HL-60 (cell line): Measurements from ENCODE around the gene CCDC174.

ENCODE experiments used
- DNase-seq, 2 experiments: peaks; one replicate each; pipeline ENCODE4 v3.0.0-alpha.2; 2010 to 2020; ENCODE audit warnings: low read depth in 1 of 2, low spot score in 1 of 2
- H3K27ac ChIP-seq: fragments of 250-450 bp; sonication (Bioruptor Pico); replicated peaks from 2 replicates; pipeline ENCODE4 v1.5.1; 2020; ENCODE audit warnings: mild to moderate bottlenecking, moderate library complexity
- H3K27me3 ChIP-seq: fragments of 250-450 bp; sonication (Bioruptor Pico); 2 replicates; pipeline ENCODE4 v1.5.1; 2021; ENCODE audit warnings: mild to moderate bottlenecking, moderate library complexity; ENCODE audit not compliant: insufficient read depth, poor library complexity, severe bottlenecking
- H3K4me3 ChIP-seq: replicated peaks from 2 replicates; pipeline ENCODE4 v1.5.1; 2011; ENCODE audit warnings: mild to moderate bottlenecking, control low read depth, low read length; ENCODE audit not compliant: insufficient read depth
- GABPA ChIP-seq: IDR thresholded peaks from 2 replicates; pipeline ENCODE4 v1.6.1; 2012; ENCODE audit warnings: low read depth
- POLR2AphosphoS5 ChIP-seq: IDR thresholded peaks from 2 replicates; pipeline ENCODE4 v1.6.1; 2012; ENCODE audit warnings: low read depth
- SPI1 ChIP-seq: IDR thresholded peaks from 2 replicates; pipeline ENCODE4 v1.6.1; 2012; ENCODE audit warnings: low read depth, mild to moderate bottlenecking, borderline replicate concordance
- TF ChIP-seq, protein P1 (sequence below): IDR thresholded peaks from 2 replicates; pipeline ENCODE4 v1.6.1; 2012; ENCODE audit warnings: low read depth; ENCODE audit not compliant: insufficient replicate concordance
- TF ChIP-seq, protein P2 (sequence below): IDR thresholded peaks from one replicate; pipeline ENCODE4 v1.5.1; 2011; ENCODE audit warnings: low read length, control low read depth, inconsistent platforms; ENCODE audit not compliant: insufficient read depth

The CCDC174 gene

DNA sequence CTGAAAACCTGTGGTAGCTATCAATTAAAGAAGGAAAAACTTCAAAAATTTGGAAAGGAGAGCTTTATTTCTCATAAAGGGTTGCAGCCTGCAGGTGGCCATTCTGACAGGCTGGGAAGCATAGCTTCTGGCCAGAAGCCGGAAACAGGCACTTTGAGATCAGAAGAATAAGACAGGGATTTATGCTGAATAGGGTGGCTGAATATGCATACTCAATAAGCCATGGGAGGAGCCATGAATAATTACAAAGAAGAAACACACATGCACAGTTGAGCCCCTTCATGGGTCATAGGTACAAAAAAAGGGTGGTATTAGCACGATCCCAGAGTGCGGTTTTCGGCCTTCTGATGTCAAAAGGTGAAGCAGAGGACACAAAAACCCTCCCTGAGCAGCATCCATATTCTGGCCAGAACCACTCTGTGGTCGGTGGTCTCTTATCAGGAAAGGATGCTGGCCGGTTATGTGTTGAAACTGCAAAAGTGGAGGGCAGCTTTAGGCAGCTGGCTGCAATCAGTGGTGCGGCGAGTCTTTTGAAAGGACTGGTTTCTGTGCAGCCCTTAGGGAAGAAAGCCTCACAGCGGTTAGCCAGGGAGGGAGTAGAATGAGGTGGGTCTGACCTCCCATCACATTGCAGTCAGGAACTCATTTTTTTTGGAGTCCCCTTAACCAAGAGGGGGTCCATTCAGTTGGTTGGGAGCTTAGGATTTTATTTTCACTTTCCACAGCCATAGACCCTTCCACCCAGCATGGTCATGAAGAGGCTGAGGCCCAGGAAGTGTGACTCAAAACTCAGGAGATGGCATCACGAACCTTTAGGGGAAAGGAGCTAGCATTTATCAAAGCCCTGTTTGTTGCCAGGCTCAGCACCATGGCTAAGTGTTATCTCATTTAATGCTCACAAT lies 34.7 kb upstream of the CCDC174 start:
- Histone ChIP-seq H3K27ac (no peak overlapping the region), H3K27me3 (peaks cover 28% of the 10 kb centered on the region), H3K4me3 (no peak overlapping the region)
- DNase-seq: no peak
- TF ChIP-seq GABPA: no peak
- TF ChIP-seq, protein P1, sequence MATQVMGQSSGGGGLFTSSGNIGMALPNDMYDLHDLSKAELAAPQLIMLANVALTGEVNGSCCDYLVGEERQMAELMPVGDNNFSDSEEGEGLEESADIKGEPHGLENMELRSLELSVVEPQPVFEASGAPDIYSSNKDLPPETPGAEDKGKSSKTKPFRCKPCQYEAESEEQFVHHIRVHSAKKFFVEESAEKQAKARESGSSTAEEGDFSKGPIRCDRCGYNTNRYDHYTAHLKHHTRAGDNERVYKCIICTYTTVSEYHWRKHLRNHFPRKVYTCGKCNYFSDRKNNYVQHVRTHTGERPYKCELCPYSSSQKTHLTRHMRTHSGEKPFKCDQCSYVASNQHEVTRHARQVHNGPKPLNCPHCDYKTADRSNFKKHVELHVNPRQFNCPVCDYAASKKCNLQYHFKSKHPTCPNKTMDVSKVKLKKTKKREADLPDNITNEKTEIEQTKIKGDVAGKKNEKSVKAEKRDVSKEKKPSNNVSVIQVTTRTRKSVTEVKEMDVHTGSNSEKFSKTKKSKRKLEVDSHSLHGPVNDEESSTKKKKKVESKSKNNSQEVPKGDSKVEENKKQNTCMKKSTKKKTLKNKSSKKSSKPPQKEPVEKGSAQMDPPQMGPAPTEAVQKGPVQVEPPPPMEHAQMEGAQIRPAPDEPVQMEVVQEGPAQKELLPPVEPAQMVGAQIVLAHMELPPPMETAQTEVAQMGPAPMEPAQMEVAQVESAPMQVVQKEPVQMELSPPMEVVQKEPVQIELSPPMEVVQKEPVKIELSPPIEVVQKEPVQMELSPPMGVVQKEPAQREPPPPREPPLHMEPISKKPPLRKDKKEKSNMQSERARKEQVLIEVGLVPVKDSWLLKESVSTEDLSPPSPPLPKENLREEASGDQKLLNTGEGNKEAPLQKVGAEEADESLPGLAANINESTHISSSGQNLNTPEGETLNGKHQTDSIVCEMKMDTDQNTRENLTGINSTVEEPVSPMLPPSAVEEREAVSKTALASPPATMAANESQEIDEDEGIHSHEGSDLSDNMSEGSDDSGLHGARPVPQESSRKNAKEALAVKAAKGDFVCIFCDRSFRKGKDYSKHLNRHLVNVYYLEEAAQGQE: no peak
- TF ChIP-seq, protein P2, sequence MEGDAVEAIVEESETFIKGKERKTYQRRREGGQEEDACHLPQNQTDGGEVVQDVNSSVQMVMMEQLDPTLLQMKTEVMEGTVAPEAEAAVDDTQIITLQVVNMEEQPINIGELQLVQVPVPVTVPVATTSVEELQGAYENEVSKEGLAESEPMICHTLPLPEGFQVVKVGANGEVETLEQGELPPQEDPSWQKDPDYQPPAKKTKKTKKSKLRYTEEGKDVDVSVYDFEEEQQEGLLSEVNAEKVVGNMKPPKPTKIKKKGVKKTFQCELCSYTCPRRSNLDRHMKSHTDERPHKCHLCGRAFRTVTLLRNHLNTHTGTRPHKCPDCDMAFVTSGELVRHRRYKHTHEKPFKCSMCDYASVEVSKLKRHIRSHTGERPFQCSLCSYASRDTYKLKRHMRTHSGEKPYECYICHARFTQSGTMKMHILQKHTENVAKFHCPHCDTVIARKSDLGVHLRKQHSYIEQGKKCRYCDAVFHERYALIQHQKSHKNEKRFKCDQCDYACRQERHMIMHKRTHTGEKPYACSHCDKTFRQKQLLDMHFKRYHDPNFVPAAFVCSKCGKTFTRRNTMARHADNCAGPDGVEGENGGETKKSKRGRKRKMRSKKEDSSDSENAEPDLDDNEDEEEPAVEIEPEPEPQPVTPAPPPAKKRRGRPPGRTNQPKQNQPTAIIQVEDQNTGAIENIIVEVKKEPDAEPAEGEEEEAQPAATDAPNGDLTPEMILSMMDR: no peak
- TF ChIP-seq SPI1: no peak
- TF ChIP-seq POLR2AphosphoS5: no peak

DNA sequence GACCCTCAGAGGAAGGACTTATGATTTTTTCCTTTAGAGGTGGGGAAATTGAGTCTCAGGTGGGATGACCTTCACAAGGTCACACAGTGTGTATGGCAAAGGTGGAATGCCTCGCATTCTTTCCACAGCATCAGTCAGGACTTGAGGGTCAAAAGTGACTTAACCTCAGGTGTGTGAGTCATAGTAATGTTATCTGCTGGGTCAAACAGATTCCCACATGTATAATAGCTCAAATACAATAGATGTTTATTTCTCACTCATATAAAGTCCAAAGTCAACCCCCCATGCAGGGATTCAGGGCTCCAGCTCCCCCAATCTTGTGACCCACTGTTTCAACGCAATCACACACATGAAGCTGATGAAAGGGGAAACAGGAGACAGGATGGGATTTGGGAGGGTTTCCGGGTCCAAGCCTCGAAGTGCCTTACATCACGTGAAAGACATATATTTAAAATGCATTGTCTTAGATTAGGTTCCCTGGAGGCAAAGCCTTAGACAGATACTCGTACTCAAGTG lies 34.0 kb upstream of the CCDC174 start:
- no peak for DNase-seq
- no peak overlapping the region for H3K4me3 ChIP-seq
- no peak overlapping the region for H3K27ac ChIP-seq
- TF ChIP-seq, protein P2: no peak
- TF ChIP-seq SPI1: no peak
- no peak for TF ChIP-seq POLR2AphosphoS5
- TF ChIP-seq GABPA: no peak
- TF ChIP-seq, protein P1: no peak
- H3K27me3 ChIP-seq: peaks cover 25% of the 10 kb centered on the region

DNA sequence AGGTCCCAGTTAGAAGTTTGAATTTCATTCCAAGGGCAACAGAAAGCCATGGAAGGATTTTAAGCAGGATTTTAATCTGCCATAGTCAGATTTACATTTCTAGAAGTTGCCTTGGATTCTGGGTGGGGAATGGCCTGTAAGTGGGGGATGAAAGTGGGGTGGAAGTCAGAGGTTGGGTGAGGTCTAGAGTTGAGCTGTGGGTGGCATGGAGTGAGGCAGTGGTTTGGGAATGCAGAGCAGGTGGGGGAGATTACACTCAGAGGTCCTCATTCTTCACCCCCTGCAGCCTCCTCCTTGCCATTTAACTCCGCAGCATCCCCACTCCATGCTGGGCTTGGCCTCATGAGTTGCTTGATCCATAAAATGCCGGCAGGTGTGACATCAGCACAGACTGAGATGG lies 32.0 kb upstream of the CCDC174 start:
- H3K27me3 ChIP-seq: peaks cover 18% of the 10 kb centered on the region
- TF ChIP-seq GABPA: no peak
- no peak overlapping the region for H3K27ac ChIP-seq
- DNase-seq: no peak
- no peak overlapping the region for H3K4me3 ChIP-seq

DNA sequence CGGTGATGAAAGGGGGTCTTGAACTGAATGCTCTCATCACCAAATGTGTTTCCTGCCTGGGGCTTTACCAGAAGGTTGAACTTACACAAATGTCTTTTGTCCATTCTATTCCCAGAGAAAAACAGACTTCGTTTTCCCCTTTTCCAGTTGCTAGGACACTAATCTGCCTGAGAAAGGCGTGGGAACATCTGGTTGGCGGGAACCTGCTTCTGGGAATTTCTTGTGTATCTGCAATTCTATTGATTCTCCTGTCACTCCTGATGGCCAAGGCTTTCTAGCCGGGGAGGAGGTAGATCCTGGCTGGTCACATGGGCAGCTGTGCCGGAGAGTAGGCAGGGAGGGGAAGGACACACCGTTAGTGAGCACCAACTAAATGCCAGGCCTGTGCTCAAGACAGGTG lies 31.1 kb upstream of the CCDC174 start:
- no peak for DNase-seq
- H3K27me3 ChIP-seq: peaks cover 11% of the 10 kb centered on the region

More for the DNA sequence above, 31.1 kb upstream of the CCDC174 start:
- H3K4me3 ChIP-seq: no peak overlapping the region
- H3K27ac ChIP-seq: no peak overlapping the region
- TF ChIP-seq, protein P1: no peak
- TF ChIP-seq SPI1 (no peak), POLR2AphosphoS5 (no peak), GABPA (no peak)
- TF ChIP-seq, protein P2: no peak
